Ascending aorta (tissue), 2 donors: ENCODE results near the gene SELPLG. TPM values are rescaled to one million over a fixed set of nuclear protein-coding genes. Genes with fewer than 3 reads are reported as not detected.
A peak's percentile ranks its signal among the peaks of the same experiment; 100 is the strongest.
"Not testable (repeated sequence)": the region's sequence is repeated elsewhere in the genome, so short reads cannot be mapped to it uniquely, and the experiment has no call there.

Source experiments
- DNase-seq, 2 donors: peaks; one replicate each; pipeline ENCODE4 v3.0.0-alpha.2; 2019; ENCODE audit warnings: low spot score in 2 of 2
- H3K27ac ChIP-seq, 2 donors: fragments of 200-600 bp; sonication (generic); one replicate each; pipeline ENCODE4 v1.5.1; 2016 to 2017; ENCODE audit warnings: mild to moderate bottlenecking in 1 of 2
- H3K27me3 ChIP-seq: fragments of 200-600 bp; sonication (generic); one replicate; pipeline ENCODE4 v1.5.1; 2017
- H3K36me3 ChIP-seq, 2 donors: fragments of 200-600 bp; sonication (generic); one replicate each; pipeline ENCODE4 v1.5.1; 2016
- H3K4me1 ChIP-seq, 2 donors: fragments of 200-600 bp; sonication (generic); one replicate each; pipeline ENCODE4 v1.5.1; 2016 to 2017; ENCODE audit warnings: mild to moderate bottlenecking in 1 of 2
- H3K4me3 ChIP-seq, 2 donors: fragments of 200-600 bp; sonication (generic); one replicate each; pipeline ENCODE4 v1.5.1; 2016 to 2017; ENCODE audit warnings: mild to moderate bottlenecking in 1 of 2
- H3K9me3 ChIP-seq, 2 donors: fragments of 200-600 bp; sonication (generic); one replicate each; pipeline ENCODE4 v1.5.1; 2016
- intact Hi-C: fragments of 100-400 bp; cut with DNase I; formaldehyde crosslinking; loops from one replicate; pipeline ENCODE4 v1.15.1; 2023
- total RNA-seq: library from RNA; depleted of rRNA; stranded (reverse); fragments of >200 nt; gene quantifications from one replicate; pipeline ENCODE4 v1.1.0, GENCODE V29; 2016
- TF ChIP-seq, protein P1 (sequence below), 3 experiments: fragments of 200-600 bp in 2 of 3; fragments of 450-650 bp in 1 of 3; sonication (generic) in 2 of 3; IDR thresholded peaks; one replicate each; pipeline ENCODE4 v1.5.1; 2016 to 2019; ENCODE audit warnings: antibody characterized with exemption in 3 of 3, mild to moderate bottlenecking in 1 of 3, moderate library complexity in 1 of 3

The SELPLG gene
- total RNA-seq, 1 donor from 2014 or later: 2.6 TPM

DNA sequence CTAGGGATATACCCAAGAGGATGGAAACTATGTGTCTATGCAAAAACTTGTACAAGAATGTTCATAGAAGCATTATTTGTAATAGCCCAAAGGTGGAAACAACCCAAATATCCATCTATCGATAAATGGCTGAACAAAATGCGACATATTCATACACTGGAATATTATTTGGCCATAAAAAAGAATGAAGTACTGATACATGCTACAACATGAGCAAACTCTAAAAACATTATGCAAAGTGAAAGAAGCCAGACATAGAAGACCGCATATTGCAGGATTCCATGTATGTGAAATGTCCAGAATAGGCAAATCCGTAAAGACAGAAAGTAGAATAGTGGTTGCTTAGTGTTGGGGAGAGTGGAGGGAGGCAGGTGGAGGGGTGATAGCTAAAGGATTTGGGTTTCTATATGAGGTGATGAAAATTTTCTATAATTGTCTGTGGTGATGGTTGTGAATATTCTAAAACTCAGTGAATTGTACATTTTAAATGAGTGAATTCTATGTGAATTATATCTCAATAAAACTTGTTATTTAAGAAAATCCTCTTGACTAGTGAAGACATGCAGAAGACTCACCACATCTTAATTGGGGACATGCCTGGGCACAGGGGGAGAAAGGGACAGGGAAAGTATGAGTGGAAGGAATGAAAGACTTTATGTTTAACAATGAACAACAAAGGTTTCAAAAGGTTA is 29.8 kb upstream of the SELPLG start:
- intact Hi-C loops: loop anchor here (1.0 to 5.0 kb wide), 6 partner anchors 20 to 287 kb away; partner anchors contain the start of gene ISCU
- H3K9me3 ChIP-seq: no peaks in the 10 kb centered on the region
- peaks cover 7 to 12% of the 10 kb centered on the region in 2 donors for H3K36me3 ChIP-seq
- peak overlapping the region; percentile 74 to 91 for H3K27ac ChIP-seq
- no peak for DNase-seq
- TF ChIP-seq, protein P1, sequence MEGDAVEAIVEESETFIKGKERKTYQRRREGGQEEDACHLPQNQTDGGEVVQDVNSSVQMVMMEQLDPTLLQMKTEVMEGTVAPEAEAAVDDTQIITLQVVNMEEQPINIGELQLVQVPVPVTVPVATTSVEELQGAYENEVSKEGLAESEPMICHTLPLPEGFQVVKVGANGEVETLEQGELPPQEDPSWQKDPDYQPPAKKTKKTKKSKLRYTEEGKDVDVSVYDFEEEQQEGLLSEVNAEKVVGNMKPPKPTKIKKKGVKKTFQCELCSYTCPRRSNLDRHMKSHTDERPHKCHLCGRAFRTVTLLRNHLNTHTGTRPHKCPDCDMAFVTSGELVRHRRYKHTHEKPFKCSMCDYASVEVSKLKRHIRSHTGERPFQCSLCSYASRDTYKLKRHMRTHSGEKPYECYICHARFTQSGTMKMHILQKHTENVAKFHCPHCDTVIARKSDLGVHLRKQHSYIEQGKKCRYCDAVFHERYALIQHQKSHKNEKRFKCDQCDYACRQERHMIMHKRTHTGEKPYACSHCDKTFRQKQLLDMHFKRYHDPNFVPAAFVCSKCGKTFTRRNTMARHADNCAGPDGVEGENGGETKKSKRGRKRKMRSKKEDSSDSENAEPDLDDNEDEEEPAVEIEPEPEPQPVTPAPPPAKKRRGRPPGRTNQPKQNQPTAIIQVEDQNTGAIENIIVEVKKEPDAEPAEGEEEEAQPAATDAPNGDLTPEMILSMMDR (IDR thresholded peaks at IDR 0.05): no peak
- no peak overlapping the region for H3K4me3 ChIP-seq
- H3K27me3 ChIP-seq: no peaks in the 10 kb centered on the region
- H3K4me1 ChIP-seq: peaks cover 11 to 52% of the 10 kb centered on the region in 2 donors

DNA sequence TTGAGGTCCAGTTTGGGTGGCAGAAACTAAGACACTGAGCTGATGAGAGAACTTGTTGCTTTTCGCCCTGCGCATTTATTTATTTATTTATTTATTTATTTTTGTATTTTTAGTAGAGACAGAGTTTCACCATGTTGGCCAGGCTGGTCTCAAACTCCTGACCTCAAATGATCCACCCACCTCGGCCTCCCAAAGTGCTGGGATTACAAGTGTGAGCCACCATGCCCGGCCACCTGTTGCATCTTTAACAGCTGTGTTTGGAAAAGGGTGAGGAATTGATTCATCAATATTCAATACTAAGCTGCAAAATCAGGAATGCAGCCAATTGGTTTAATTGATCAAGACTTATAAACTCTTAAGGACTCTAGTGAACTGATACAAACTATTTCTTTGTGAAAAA is 24.4 kb upstream of the SELPLG start:
- H3K27me3 ChIP-seq, intact Hi-C loops, H3K9me3 ChIP-seq, H3K4me3 ChIP-seq, DNase-seq: not testable (repeated sequence)
- Histone ChIP-seq H3K4me1 (peaks cover 0 to 16% of the 10 kb centered on the region in 2 donors), H3K27ac (peak overlapping the region; percentile 48 to 63), H3K36me3 (peaks cover 36 to 49% of the 10 kb centered on the region in 2 donors)

DNA sequence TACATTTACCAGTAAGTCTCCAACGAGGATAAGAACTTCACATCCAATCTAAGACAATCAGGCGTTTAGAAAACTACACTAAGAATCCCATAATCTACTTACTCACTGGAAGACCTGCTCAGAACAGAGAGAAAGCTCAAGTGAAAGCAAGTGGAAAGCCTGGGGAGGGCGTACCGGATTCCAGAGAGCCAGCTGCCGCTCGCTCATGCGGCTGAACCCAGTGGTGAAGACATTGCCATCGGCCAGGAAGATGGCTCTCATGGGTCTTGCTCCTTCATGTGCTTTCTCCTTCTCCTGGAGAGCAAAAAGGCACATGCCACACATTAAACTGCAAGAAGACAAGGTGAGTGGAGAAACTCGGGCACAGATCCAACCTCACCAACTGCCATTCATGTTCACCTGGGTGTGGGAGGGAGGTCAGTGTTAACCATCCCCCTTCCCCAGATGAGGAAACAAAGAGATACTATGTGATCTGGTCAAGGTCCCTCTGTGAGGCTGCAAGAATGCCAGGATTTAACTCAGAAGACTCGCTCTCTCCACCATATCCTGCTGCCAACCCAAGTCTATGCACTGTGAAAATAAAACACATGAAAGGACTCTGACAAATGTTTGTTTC is 23.5 kb upstream of the SELPLG start:
- H3K36me3 ChIP-seq: peaks cover 39 to 57% of the 10 kb centered on the region in 2 donors
- intact Hi-C loops: no loop called here
- no peaks in the 10 kb centered on the region for H3K27me3 ChIP-seq
- peak overlapping the region in 1 of 2 donors; percentile 0 for H3K27ac ChIP-seq
- TF ChIP-seq, protein P1 (IDR thresholded peaks at IDR 0.05): no peak
- no peak for DNase-seq
- H3K4me3 ChIP-seq: no peak overlapping the region
- H3K9me3 ChIP-seq: no peaks in the 10 kb centered on the region
- H3K4me1 ChIP-seq: peaks cover 0 to 16% of the 10 kb centered on the region in 2 donors

DNA sequence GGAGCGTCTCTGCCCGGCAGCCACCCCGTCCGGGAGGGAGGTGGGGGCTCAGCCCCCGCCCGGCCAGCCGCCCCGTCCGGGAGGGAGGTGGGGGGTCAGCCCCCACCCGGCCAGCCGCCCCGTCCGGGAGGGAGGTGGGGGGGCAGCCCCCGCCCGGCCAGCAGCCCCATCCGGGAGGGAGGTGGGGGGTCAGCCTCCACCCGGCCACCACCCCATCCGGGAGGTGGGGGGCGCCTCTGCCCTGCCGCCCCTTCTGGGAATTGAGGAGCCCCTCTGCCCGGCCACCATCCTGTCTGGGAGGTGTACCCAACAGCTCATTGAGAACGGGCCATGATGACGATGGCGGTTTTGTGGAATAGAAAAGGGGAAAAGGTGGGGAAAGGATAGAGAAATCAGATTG is 22.6 kb upstream of the SELPLG start:
- H3K9me3 ChIP-seq, DNase-seq, H3K4me3 ChIP-seq, H3K27me3 ChIP-seq, intact Hi-C loops: not testable (repeated sequence)
- peaks cover 45 to 61% of the 10 kb centered on the region in 2 donors for H3K36me3 ChIP-seq
- peaks cover 0 to 16% of the 10 kb centered on the region in 2 donors for H3K4me1 ChIP-seq
- H3K27ac ChIP-seq: peak overlapping the region in 1 of 2 donors; percentile 15

DNA sequence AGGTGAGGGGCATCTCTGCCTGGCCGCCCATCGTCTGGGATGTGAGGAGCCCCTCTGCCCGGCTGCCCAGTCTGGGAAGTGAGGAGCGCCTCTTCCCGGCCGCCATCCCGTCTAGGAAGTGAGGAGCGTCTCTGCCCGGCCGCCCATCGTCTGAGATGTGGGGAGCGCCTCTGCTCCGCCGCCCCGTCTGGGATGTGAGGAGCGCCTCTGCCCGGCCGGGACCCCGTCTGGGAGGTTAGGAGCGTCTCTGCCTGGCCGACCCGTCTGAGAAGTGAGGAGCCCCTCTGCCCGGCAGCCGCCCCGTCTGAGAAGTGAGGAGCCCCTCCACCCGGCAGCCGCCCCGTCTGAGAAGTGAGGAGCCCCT is 22.1 kb upstream of the SELPLG start:
- DNase-seq, H3K27me3 ChIP-seq, H3K9me3 ChIP-seq, H3K4me3 ChIP-seq, intact Hi-C loops, H3K27ac ChIP-seq: not testable (repeated sequence)
- Histone ChIP-seq H3K36me3 (peaks cover 47 to 66% of the 10 kb centered on the region in 2 donors), H3K4me1 (peaks cover 0 to 16% of the 10 kb centered on the region in 2 donors)

DNA sequence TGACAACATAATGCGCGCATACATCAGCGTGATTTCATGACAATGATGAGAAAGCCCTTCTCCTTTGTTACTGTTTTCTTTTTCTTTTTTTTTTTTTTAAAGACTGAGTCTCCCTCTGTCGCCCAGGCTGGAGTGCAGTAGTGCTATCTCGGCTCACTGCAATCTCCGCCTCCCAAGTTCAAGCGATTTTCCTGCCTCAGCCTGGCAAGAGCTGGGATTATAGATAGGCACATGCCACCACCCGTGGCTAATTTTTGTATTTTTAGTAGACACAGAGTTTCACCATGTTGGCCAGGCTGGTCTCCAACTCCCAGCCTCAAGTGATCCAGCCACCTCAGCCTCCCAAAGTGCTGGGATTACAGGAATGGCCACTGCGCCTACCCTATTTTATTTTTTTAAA is 20.9 kb upstream of the SELPLG start:
- intact Hi-C loops, H3K27me3 ChIP-seq, DNase-seq, H3K4me3 ChIP-seq, H3K9me3 ChIP-seq: not testable (repeated sequence)
- Histone ChIP-seq H3K27ac (peak overlapping the region in 1 of 2 donors; percentile 42), H3K4me1 (peaks cover 5 to 16% of the 10 kb centered on the region in 2 donors), H3K36me3 (peaks cover 50 to 68% of the 10 kb centered on the region in 2 donors)

DNA sequence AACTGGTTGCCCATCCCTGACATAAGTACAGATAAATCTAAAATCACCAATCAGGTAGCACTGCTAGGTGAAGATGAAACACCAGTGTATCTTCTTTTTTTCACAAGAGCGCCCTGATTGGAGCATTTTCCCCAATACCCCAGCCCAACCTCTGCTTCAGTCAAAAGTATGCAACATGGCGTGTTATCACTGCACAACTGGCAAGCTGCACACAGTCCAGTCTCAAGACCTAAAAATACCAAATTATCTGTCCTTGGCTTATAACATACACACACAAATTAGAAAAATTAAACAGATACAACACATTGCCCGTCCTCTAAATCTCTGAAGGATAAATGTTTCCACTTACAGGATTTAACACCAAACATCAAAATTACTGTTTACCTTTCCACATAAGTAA is 20.2 kb upstream of the SELPLG start:
- H3K36me3 ChIP-seq: peaks cover 52 to 69% of the 10 kb centered on the region in 2 donors
- H3K27me3 ChIP-seq: no peaks in the 10 kb centered on the region
- H3K4me3 ChIP-seq: no peak overlapping the region
- intact Hi-C loops: no loop called here
- peaks cover 5 to 18% of the 10 kb centered on the region in 2 donors for H3K4me1 ChIP-seq
- TF ChIP-seq, protein P1 (IDR thresholded peaks at IDR 0.05): no peak
- H3K27ac ChIP-seq: peak overlapping the region in 1 of 2 donors; percentile 12
- no peak for DNase-seq
- no peaks in the 10 kb centered on the region for H3K9me3 ChIP-seq
